Kidney (tissue), 14 donors: ENCODE data around the gene RNU6-9. TPM values are rescaled to one million over a fixed set of nuclear protein-coding genes. Genes with fewer than 3 reads are reported as not detected.
A peak's percentile ranks its signal among the peaks of the same experiment; 100 is the strongest.

ENCODE experiments used
- DNase-seq, 5 donors: peaks; one replicate each; pipeline ENCODE4 v3.0.0-alpha.2; 2013 to 2020
- FAIRE-seq: peaks from 2 replicates; lab custom pipeline; 2012; peaks lifted over from hg19 to GRCh38; lab: Jason Lieb, UNC
- H3K27ac ChIP-seq, 2 donors: one replicate each; pipeline ENCODE4 v1.7.0; 2013; ENCODE audit warnings: low read depth in 2 of 2, low read length in 2 of 2, inconsistent platforms in 1 of 2
- H3K27me3 ChIP-seq: one replicate; pipeline ENCODE4 v1.7.1; 2013; ENCODE audit warnings: low read length, inconsistent platforms; ENCODE audit not compliant: control insufficient read depth, insufficient read depth
- H3K36me3 ChIP-seq, 3 donors: one replicate each; pipeline versions ENCODE4 v1.7.0 to v1.7.1; 2013; ENCODE audit warnings: low read length in 3 of 3, control low read depth in 1 of 3, inconsistent platforms in 1 of 3; ENCODE audit not compliant: insufficient read depth in 3 of 3, control insufficient read depth in 2 of 3
- H3K4me1 ChIP-seq, 3 donors: one replicate each; pipeline versions ENCODE4 v1.7.0 to v1.7.1; 2013; ENCODE audit warnings: low read length in 3 of 3, inconsistent platforms in 1 of 3, low read depth in 1 of 3; ENCODE audit not compliant: control insufficient read depth in 2 of 3, insufficient read depth in 2 of 3
- H3K4me3 ChIP-seq, 3 donors: one replicate each; pipeline versions ENCODE4 v1.7.0 to v1.8.1; 2013; ENCODE audit warnings: low read length in 3 of 3, control low read depth in 1 of 3, inconsistent platforms in 1 of 3
- H3K9ac ChIP-seq, 3 donors: one replicate each; pipeline versions ENCODE4 v1.7.0 to v1.7.1; 2013; ENCODE audit warnings: low read length in 3 of 3, control low read depth in 1 of 3, inconsistent platforms in 1 of 3
- H3K9me3 ChIP-seq, 3 donors: one replicate each; pipeline versions ENCODE4 v1.7.0 to v1.7.1; 2013; ENCODE audit warnings: low read length in 3 of 3, control low read depth in 1 of 3, inconsistent platforms in 1 of 3; ENCODE audit not compliant: control insufficient read depth in 2 of 3, insufficient read depth in 1 of 3
- CTCF ChIP-seq: IDR thresholded peaks from 3 replicates; pipeline ENCODE4 v1.5.1; 2012; ENCODE audit warnings: mild to moderate bottlenecking, moderate library complexity, borderline replicate concordance; ENCODE audit not compliant: insufficient read depth; ENCODE audit errors: extremely low read depth
- intact Hi-C: fragments of 100-400 bp; cut with DNase I; formaldehyde crosslinking; loops from one replicate; pipeline ENCODE4 v1.11.1; 2022
- polyA plus RNA-seq: library from polyadenylated mRNA; stranded (reverse); fragments of 350-450 nt; fragmentation: Illumina TruSeq; extraction: RNeasy Lipid Tissue Mini Kit (QIAGEN cat#74804); gene quantifications from one replicate; pipeline ENCODE4 v1.2.3, GENCODE V29; 2014; ENCODE audit warnings: low read depth, low replicate concordance; ENCODE audit not compliant: insufficient read depth
- total RNA-seq: library from RNA; stranded (reverse); fragmentation: NEBNext Ultra II Directional; extraction: Animal tissue kit (Norgen Biotek cat#: 25700); gene quantifications from one replicate; pipeline ENCODE4 v1.2.1, GENCODE V29; 2021
- donor health status: control.
- donor health status: control.
- donor health status: control.
- donor health status: control.
- donor health status: control.
- donor health status: DM: yes; HTN: yes; CAD: no.
- donor health status: Normal renal cell carcinoma (clear cell type).

Gene RNU6-9
- total and polyA plus RNA-seq, 2 donors from 2014 or later: not detected

GRCh38 chr19:858868-859843, 34.1 kb upstream of the RNU6-9 start, which contains the start of gene CFD:
Gene CFD, plus strand, starts transcription at chr19:859664. Its CDS starts 26 bp downstream, at chr19:859690.
- Histone ChIP-seq H3K4me3 (no peak within 1 kb of the TSS), H3K9ac (no peak within 1 kb of the TSS), H3K27me3 (no peaks in the 10 kb centered on the region), H3K9me3 (no peaks in the 10 kb centered on the region), H3K36me3 (no peaks in the 10 kb centered on the region), H3K27ac (no peak within 1 kb of the TSS), H3K4me1 (peaks cover 0 to 9% (median 0%) of the 10 kb centered on the region in 3 donors)
- no peak for TF ChIP-seq CTCF
- DNase-seq: peak in 2 of 5 donors; percentile 64 to 87
- intact Hi-C loops: no loop called here
- no peak for FAIRE-seq

GRCh38 chr19:861141-861755, 32.0 kb upstream of the RNU6-9 start:
- H3K9me3 ChIP-seq: no peaks in the 10 kb centered on the region
- no peaks in the 10 kb centered on the region for H3K27me3 ChIP-seq
- FAIRE-seq: no peak
- H3K9ac ChIP-seq: no peak overlapping the region
- H3K4me1 ChIP-seq: peaks cover 0 to 10% (median 0%) of the 10 kb centered on the region in 3 donors
- intact Hi-C loops: no loop called here
- peak in 1 of 5 donors; percentile 78 for DNase-seq
- H3K27ac ChIP-seq: no peak overlapping the region
- TF ChIP-seq CTCF: no peak
- H3K4me3 ChIP-seq: no peak overlapping the region
- no peaks in the 10 kb centered on the region for H3K36me3 ChIP-seq

- DNase-seq: peak in 3 of 5 donors; percentile 54 to 91 (median 89)
- H3K4me1 ChIP-seq: peaks cover 0 to 10% (median 0%) of the 10 kb centered on the region in 3 donors
- no peaks in the 10 kb centered on the region for H3K27me3 ChIP-seq
- H3K9ac ChIP-seq: no peak overlapping the region
- no peak overlapping the region for H3K4me3 ChIP-seq
- intact Hi-C loops: no loop called here
- H3K36me3 ChIP-seq: no peaks in the 10 kb centered on the region
- no peaks in the 10 kb centered on the region for H3K9me3 ChIP-seq
- no peak for TF ChIP-seq CTCF
- no peak overlapping the region for H3K27ac ChIP-seq
- FAIRE-seq: no peak
These were observed 31.3 kb upstream of the RNU6-9 start for GRCh38 chr19:861756-862580.
